HG03439 (cell line): ENCODE measurements around the gene RPSA.
"Not testable (repeated sequence)": the region's sequence is repeated elsewhere in the genome, so short reads cannot be mapped to it uniquely, and the experiment has no call there.

Experiments used
- ATAC-seq: cut with Tn5 transposase; IDR thresholded peaks from one replicate; pipeline ENCODE4 v1.9.1; 2021; ENCODE audit warnings: mild to moderate bottlenecking, moderate library complexity; ENCODE audit not compliant: unreplicated experiment

RPSA gene

GRCh38 chr3:39388153-39388552 is 18.4 kb upstream of the RPSA start:
- no peak for ATAC-seq

GRCh38 chr3:39388741-39389248 is 17.7 kb upstream of the RPSA start:
- peak; percentile 63 for ATAC-seq

- ATAC-seq = no peak
Measured at GRCh38 chr3:39390181-39390580, 16.3 kb upstream of the RPSA start.

GRCh38 chr3:39396690-39397089 is 9.8 kb upstream of the RPSA start:
- no peak for ATAC-seq

GRCh38 chr3:39398700-39399099 is 7.8 kb upstream of the RPSA start:
- ATAC-seq = no peak

GRCh38 chr3:39401983-39402382 is 4.5 kb upstream of the RPSA start:
- ATAC-seq = no peak

GRCh38 chr3:39404943-39405686 is 1.4 kb upstream of the RPSA start:
- ATAC-seq = no peak

- no peak for ATAC-seq
Measured at GRCh38 chr3:39405687-39406367, 693 bp upstream of the RPSA start.

GRCh38 chr3:39407259-39407629 is 724 bp downstream of the RPSA start:
- ATAC-seq = no peak

- ATAC-seq = no peak
Measured at GRCh38 chr3:39407773-39408492, 1.4 kb downstream of the RPSA start.

- ATAC-seq = no peak
Measured at GRCh38 chr3:39408493-39409372, 2.2 kb downstream of the RPSA start.

GRCh38 chr3:39409514-39410136 is 3.1 kb downstream of the RPSA start:
- no peak for ATAC-seq

- ATAC-seq = no peak
Measured at GRCh38 chr3:39410893-39411292, 4.4 kb downstream of the RPSA start.

- no peak for ATAC-seq
Measured at GRCh38 chr3:39412668-39413260, 6.2 kb downstream of the RPSA start.

GRCh38 chr3:39413691-39414420 is 7.3 kb downstream of the RPSA start:
- no peak for ATAC-seq

GRCh38 chr3:39414421-39414907 is 7.9 kb downstream of the RPSA start:
- ATAC-seq = no peak

- ATAC-seq = not testable (repeated sequence)
Measured at GRCh38 chr3:39415302-39415701, 8.8 kb downstream of the RPSA start.

GRCh38 chr3:39415983-39416382 is 9.5 kb downstream of the RPSA start:
- ATAC-seq = no peak

- ATAC-seq = not testable (repeated sequence)
Measured at GRCh38 chr3:39416998-39417397, 10.5 kb downstream of the RPSA start.
